ENCODE data around the gene CKS1B.
A peak's percentile ranks its signal among the peaks of the same experiment; 100 is the strongest.

The CKS1B gene

DNA sequence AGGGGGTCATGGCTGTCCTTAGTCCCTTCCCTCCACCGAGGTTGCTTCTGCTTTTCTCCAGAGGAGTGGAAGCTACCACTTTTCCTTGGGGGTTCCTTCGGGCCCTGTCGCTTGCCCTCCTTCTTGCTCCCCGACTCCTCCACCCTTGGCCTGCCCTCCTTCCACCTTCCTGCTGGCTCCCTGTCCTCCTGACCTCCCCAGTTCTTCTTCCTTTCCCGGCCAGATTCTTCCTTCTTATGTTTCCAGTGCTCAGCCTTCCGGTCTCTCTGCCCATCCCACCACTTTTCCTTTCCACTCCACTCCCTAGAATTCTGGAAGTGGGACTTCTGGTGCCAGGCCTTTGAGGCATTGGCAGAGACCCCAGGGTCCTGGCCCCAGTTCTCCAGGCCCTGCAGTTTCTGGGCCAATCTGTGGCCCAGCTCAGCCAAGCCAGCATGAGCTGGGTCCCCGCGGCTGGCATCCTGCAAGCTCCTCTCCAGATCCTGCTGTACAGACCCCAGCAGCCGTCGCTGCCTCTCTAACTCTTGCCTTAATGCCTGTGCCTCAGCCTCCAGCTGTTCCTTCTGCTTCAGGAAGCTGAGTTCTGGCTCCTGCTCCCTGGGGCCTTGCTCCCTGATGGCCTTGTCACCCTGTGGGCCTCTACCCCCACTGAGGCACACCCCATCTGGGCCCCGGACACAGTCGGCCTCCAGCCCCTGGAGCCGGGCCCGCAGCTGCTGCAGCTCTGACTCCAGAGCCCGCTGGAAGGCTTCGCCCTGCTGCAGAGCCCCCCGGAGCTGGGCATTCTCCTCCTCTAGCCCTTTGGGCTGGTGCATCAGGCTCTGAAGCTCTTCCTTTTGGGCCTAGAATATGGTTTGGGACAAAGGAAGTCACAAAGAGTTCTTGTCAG lies 28.3 kb upstream of the CKS1B start:
- no peak for DNase-seq

DNA sequence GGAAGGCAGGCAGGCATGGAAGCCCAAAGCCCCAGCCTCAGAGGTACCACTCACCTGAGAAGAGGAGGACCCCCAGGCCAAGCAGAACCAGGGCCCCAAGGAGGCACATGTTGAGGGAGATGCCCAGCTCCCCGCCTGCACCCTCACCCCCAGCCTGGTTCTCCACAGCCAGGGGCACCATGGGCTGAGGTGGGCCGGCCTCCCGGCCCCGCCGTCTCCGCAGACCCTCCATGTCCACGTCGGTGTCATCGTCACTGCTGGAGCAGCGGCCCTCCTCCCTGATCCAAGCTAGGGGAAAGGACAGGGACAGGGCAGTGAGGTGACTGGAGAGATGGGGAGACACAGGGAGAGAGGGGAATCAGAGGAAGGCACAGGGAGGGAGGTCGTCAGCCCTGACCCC lies 26.4 kb upstream of the CKS1B start:
- no peak for DNase-seq

DNA sequence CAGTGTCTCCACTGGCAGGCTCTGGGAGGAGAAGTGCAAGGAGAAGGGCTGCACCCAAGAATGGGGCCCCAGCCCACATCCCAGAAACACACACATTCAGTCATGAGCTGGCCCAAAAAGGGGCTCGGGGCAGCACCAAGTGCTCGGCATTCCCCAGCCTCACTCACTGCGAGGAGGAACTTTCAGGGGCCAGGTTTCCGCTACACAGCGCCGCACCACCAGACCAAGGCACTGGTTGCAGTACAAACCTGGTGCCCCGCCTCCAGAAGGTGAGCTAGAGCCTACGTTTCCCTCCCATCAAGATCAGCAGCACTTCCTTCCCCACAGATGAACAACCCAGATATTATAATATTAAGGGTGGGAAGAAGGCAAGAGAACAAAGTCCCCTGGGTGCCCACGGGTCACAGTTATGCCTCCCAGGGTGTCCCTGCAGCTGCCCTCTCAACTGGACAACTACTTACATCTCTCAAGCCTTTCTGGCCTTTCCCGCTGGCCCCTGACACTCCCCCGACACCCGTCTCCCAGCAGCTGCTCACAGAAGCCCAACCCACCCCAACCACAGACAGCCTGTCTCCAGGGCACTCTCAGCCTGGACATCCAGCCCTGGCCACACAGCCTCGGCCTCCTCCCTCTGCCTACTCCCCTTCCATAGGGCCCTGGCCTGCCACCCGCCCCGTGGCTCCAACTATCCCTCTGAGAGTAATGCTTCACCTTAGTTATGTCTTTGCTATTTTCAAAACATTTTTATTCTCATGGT lies 22.4 kb upstream of the CKS1B start:
- DNase-seq, result no peak

DNA sequence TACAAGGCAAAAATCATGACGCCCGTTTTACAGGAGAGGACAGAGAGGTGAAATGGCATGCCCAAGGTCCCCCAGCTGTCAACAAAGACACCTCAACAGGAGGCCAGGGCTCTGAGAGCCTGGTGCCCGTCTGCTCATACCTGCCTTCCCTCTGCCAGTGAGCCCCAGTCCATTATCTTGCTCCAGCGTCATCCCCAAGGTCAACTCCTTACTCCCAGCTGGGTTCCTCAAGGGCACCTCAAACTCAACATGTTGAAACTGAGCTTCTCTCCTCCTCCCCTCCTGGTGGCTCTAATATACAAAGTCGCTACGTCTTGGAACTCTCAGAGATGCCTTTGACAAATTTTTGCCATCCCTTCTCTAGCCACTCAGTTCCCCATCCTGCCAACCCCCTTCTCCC lies 21.8 kb upstream of the CKS1B start:
- no peak for DNase-seq

DNA sequence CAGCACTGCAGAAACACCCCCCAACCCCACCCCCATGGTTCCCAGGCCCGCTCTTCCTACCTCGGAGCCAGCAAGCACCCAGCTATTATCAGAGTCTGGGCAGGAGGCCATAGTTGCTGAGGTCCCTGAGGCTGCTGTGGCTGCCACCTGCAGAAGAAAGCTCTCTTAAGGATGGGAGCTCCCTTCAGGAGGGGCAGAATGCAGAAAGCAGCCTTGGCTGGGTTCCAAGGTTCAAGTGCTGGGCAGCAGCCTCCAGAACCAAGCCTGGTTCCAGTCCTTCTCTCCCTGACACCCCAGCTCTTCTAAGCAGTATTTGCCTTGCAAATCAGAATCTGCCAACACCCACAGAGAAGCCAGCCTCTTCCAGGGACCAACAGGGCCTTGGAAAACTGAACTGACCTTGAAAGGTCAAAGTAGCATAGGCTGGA lies 20.9 kb upstream of the CKS1B start:
- no peak for DNase-seq

DNA sequence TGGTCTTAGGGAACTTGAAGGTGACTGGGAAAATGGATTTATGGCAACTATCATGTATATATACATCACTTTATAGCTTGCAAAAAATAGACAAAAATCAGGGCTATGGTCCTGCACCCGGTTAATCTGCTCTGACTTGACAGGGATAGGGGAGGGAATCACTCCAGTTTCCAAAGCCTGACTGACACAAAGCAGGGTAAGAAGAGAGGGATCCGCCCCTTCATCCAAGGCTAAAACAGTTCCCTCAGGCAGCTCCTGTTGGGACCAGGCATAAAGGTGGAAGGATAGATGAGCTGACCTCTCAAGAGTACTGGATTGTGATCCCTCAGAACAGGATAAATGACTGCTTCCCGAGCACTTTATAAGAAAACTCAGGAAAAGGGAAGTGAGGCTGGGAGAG lies 19.9 kb upstream of the CKS1B start:
- DNase-seq, result no peak

DNA sequence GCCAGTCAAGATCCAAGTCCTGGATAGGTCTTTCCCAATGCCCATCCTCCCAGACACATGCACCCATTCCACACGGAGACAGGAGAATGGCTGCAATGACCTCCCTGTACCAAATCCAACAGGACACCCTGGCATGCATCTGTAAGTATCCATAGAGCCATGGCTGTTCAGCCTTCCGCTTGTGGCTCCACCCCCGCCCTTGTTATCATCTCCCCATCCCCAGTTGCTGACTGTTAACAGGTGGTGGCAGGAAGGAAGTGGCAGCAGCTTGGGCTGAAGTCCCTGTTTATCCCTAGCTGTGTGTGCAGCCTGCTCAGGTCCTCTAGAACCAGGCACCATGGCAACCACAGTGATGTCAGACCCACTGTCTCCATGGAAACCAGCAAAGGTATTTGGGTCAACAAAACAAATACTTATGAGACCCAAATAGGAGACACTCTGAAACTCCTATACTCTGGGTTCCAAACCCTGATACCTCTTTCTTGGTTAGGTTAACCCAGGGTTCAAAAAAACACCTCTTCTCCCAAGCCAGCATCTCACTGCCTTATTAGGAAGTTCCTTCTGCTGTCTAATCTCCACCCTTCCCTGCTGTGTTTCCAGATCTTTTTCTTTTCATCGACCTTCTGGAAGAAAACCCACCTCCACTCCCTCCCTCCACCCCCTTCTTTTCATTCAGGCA lies 19.3 kb upstream of the CKS1B start:
- DNase-seq, result peak; percentile 72

DNA sequence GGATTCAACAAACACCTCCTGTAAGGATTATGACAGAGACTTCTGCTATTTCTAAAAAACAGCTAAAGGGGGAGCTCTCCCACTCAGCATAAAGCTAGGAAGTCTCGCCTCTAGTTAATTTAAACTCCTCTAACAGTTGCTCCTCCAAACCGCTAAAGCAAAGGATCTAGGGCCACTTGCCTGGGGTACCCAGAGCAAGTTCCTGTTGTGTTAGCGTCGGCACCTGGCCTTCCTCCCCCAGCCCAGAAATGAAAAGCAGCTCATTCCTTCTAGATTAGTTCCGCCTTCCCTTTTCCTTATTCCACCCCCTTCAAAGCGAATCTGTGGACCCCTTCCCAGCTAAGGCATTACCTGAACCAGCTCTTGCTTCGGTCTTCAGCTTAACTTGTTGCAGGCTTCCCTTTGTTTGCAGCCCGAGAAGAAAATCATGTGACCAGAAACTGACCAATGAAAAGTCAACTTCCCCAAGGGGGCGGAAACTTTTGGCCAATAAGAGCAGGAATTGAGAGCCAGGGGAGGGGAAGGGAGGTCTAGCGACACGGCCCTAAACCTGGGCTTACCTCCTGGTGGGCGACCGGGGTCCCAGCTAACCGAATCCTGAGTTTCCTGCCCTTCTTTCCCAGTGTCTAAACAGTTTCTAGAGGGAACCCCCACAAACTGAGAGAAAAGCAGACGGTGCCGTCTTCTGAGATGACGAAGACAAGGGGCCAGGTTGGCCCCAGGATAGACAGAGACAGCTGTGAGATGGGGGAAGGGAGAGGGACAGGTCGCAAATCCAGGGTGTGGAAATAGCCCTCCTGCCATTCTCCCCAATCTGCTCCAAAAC lies 18.6 kb upstream of the CKS1B start, which contains the start of gene PBXIP1:
PBXIP1 (minus strand) TSS at position 382 of the 826 bp plus-strand sequence. CDS start 2,378 bp downstream, outside the sequence.
- peak; percentile 96 for DNase-seq

DNA sequence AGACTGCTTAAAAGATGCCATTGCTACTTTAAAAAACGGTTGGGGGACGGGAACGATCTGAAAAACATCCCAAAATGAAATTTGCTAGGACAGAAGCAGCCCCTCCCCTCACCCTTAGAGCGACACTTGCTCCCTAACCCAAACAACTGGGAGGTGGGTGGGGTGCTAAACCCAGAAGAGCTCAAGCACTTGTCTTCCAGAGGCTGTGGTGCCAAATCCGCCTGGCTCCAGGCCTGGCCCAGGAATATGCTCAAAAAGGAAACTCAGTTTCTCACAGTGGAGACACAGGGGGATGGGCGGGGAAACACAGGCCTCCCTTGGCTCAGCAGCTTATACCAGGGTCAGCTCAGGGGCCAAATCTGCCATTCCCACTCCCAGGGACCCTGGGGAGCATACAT lies 17.9 kb upstream of the CKS1B start:
- no peak for DNase-seq

DNA sequence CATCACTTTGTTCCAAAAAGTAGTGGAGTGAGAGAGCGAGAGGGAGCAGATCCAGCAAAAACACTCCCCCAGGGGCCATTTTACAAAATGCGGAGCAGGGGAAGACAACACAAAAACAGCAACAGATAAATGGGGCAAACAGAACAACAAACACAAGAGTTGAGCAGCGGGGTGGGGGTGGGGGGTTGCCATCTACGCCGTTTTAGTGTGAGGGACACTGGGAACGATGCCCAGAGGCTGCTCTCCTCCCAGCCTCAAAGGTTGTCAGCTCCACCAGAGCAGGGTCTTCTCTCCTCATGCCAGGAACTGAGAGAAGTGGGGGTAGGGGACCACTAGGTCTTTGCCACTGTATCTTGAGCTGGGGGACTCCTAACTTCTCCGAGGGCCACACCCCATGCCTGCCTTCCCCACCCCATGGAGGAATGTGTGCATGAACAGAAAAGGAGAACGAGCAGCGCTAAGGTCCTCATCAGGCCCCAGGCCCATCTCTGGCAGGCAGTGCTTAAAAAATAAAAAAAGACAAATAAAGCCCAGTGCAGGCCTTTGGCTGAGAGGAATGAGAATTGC lies 17.3 kb upstream of the CKS1B start:
- no peak for DNase-seq

DNA sequence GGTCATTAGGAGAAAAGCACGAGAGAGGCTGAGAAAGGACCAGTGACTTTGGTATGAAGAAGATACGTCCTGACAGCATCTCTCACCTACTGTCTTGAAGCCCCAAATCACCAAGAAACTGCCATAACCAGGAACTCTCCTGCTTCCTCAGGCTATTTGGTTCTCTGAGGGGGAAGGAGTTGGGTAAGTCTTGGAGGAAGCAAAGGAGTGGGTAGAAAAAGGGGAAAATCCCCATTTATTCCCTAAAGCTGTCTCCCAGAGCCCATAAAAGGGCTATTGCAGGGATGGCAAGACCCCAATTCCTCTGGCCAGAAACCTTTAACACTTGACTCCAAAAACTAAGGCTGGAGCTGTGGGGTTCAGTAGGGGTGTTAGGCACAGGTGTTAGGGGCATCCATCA lies 16.4 kb upstream of the CKS1B start:
- DNase-seq, result no peak

DNA sequence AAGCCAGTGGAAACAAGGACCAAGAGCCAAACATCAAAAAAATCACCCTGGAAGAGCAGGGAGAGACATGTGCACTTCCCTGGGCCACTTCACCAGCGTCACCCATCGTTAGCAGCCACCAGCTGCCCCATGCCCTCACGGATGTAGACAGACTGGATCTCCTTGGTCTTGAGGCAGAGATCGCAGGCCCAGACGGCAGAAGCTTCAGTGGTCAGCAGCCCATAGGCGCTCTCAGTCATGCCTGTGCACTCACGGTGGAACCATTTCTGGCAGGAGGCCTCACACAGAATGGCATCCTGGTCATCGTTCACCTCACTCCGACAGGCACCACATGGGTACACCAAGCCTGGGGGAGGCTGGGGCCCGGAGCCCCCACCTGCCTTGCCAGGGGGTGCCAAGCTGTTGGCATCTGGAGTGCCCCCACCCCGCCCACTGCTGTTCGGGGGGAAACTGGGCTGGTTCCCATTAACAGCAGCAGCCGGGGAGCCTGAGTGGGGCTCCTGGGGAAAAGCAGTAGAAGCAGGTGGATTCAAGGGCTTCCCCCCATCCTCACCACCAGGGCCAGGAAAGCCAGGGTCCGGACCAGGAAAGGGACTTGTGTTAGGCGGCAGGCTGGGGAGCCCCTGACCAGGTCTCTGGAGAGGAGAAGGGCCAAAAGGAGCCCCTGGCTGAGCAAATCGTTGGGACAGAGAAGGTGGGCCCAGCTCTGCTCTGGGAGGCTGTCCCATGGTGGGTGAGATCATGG lies 15.6 kb upstream of the CKS1B start:
- DNase-seq, result no peak

DNA sequence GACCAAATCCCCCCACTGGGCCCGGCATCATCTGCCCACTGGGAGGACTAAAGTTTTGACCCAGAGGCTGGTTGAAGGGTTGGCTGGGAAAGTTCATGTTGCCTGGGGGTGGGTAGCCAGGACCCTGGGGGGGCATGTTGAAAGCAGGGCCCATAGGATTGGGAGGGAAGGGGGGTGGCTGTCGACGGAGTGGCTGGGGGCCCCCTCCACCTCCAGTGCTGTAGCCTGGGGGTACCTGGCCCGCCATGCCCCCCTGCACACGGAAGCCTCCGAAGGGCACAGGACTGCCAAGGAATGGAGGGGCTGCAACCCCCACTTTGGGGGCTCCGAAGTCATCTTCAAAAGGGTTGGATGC lies 15.1 kb upstream of the CKS1B start:
- no peak for DNase-seq

DNA sequence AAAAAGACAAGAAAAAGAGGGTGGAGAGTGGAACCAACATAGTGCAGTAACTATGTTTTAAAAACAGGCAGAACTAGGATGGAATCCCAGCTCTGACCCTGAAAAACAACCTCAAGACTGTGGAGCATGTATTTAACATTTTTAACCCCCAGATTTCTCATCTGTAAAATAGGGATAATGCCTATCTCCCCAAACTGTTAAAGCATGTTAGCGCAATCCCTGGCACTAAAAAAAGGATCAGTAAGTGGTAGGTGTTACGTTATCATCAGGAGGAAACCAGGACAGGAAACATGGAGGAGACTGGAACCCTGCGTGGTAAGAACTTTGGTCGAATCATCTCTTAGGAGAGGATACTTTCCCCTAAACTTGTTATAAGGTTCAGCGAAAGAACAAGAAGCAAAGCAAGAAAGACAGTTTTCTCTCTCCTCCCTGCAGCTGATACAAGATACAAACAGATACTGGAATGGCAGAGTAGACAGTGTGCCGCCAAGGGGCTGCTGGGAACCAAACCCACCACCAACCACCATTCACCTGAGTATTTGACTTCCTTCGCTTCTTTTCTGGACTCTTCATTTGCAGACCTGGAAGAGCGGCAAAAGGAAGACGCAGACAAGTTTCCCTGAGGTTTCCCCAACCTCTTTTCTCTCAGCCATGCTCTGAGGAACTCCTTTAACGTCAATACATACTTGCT lies 13.9 kb upstream of the CKS1B start:
- DNase-seq, result no peak

DNA sequence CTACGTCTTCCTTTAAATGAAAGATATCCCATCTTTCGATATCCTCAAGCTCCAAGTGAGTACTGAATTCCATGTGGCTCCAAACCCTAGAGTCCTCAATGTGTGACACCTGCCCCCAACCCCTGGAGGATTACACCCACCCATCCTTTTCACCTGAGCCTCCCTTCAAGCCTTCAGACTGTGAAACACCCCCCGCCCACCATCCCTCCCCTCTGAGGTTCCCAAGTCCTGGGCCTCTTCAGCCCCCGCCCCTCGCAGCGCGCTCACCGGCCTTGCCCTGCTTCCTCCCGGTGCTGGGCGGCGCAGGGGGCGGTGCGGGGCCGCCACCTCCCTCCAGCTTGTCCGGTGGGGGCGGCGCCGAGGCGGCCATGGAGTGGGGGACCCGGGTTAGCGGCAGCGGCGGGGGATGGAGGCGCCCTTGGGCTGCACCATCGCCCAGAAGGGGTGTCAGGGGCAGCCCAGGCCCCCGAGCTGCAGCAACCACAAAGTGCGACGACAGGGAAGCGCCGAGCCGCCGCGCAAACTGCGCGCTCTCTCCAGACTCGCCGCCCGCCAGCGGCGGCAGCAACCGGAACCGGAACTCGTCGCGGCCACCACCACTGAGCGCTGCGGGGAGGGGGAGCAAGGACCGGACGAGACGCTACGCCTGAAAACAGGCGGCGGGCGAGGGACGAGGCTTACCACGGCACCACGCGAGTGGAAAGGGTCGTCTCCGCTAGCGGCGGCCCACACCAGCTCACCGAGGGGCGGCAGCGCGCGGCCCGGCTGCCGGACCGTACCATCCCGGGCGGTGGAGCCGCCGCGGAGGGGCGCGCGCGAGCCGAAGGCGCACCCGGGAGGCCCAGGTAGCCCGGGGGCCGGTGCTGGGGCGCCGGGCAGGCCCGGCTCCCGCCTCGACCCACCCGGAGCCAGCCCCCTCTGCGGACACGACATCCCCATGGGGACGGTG lies 13.0 kb upstream of the CKS1B start, which contains the start of gene PYGO2:
PYGO2 (minus strand) TSS at position 576 of the 949 bp plus-strand sequence; CDS start at position 370, 206 bp downstream.
- peak; percentile 90 for DNase-seq

DNA sequence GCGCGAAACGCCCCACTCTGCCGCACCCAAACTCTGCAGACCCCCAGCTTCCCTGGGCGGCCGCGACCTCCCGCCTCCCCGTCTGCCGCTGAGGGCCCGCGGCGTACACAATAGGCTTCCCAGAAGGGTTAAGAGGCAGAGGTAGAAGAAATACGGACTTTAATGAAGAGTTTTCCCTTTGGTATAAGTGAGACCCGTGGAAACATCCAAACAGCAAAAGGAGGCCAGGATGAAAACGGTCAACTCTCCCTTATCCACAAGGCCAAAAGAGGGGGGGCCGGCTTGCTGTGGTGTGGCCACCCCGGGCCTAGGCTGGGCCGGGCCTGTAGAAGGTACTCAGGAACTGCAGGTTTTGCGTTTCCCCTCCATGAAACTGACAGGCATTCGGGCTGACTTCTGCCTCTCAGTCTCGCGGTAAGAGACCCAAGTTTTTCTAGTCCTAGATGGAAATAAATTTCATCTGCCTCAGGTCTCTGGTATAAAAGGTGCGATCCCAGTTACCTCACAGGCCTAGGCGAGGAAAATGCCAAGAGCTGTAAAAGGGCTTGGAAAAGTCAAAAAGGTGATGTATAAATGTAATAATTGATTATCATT lies 12.2 kb upstream of the CKS1B start:
- DNase-seq, result no peak

DNA sequence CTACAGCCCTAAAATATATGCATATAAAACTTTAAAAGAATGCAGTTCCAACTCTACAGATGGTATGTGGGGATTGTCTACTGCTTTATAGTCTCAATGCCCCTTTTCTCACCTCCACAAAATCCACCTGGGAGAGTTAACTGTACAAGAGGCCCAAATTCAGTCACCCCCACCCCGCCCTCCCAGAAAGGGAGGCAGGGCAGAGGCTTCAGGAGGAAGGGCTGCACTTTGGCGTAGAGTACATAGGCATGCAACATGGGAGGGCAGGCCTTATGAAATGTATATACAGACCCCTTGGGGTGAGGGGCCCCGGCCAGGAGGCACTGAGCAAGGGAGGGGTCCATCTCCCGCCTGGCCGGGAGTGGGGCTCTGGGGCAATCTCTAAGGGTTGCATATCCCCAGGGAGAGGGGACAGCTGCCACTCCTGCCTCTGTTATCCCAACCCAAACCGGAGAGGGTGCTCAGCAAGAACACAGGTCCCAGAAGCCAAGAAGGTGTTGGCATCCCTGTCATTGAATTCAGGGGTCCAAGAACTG lies 11.6 kb upstream of the CKS1B start:
- DNase-seq, result no peak

DNA sequence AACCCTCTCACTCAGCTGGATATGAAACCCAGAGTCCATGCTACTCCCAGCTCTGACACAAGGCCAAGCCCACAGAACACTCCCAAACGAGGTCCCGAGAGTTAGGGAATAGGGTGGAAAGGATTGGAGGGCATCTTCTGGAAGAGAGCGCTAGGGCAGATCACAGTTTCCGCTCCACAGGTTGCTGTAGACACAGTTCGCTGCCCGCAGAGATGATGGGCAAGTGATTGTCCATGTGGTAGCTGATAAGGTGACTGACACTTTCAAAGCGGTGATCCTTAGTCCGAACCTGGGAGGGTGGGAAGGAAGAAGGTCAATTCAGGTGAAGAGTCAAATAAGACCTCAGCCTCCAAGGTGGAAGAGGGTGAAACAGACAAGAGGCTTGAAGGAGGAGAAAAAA lies 10.8 kb upstream of the CKS1B start:
- no peak for DNase-seq

DNA sequence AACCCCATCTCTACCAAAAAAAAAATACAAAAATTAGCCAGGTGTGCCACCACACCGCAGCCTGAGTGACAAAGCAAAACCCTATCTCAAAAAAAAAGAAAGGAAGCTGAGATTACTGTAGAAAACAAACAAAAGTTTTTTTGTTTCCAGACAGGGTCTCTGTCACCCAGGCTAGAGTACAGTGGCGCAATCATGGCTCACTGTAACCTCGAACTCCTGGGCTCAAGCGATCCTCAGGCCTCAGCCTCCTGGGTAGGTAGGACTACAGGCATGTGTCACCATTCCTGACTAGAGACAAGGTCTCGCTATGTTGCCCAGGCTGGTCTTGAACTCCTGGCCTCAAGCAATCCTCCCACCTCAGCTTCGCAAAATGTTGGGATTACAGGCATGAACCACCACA lies 10.1 kb upstream of the CKS1B start:
- DNase-seq, result no peak
